GM18508 (cell line): ENCODE data around the gene ABCA4.

Source experiments
- ATAC-seq: cut with Tn5 transposase; IDR thresholded peaks from one replicate; pipeline ENCODE4 v1.9.1; 2021; ENCODE audit warnings: moderate number of reproducible peaks; ENCODE audit not compliant: insufficient read depth, unreplicated experiment

The ABCA4 gene

GRCh38 chr1:94033849-94034248, 87.1 kb downstream of the ABCA4 start:
- ATAC-seq, result no peak

GRCh38 chr1:94032637-94033036, 88.3 kb downstream of the ABCA4 start:
- ATAC-seq, result no peak

- no peak for ATAC-seq
Measured at GRCh38 chr1:94031591-94031990, 89.4 kb downstream of the ABCA4 start.

- ATAC-seq, result no peak
Measured at GRCh38 chr1:94031154-94031553, 89.8 kb downstream of the ABCA4 start.

- no peak for ATAC-seq
Measured at GRCh38 chr1:94029130-94029993, 91.6 kb downstream of the ABCA4 start.

- no peak for ATAC-seq
Measured at GRCh38 chr1:94027721-94028515, 93.0 kb downstream of the ABCA4 start.

- ATAC-seq, result no peak
Measured at GRCh38 chr1:94026619-94027380, 94.1 kb downstream of the ABCA4 start.

GRCh38 chr1:94025383-94026340, 95.3 kb downstream of the ABCA4 start:
- no peak for ATAC-seq

GRCh38 chr1:94024104-94024792, 96.7 kb downstream of the ABCA4 start:
- ATAC-seq, result no peak

GRCh38 chr1:94022471-94023189, 98.3 kb downstream of the ABCA4 start:
- ATAC-seq, result no peak

- no peak for ATAC-seq
Measured at GRCh38 chr1:94020764-94021579, 100.0 kb downstream of the ABCA4 start.

GRCh38 chr1:94019327-94019726, 101.6 kb downstream of the ABCA4 start:
- no peak for ATAC-seq

GRCh38 chr1:94017155-94017829, 103.7 kb downstream of the ABCA4 start:
- ATAC-seq, result no peak

- ATAC-seq, result no peak
Measured at GRCh38 chr1:94015489-94015817, 105.5 kb downstream of the ABCA4 start.

- ATAC-seq, result no peak
Measured at GRCh38 chr1:94014635-94015488, 106.1 kb downstream of the ABCA4 start.

GRCh38 chr1:94014087-94014486, 106.9 kb downstream of the ABCA4 start:
- ATAC-seq, result no peak
